GM10266 (cell line): ENCODE data around the gene RHBDD1.
A peak's percentile ranks its signal among the peaks of the same experiment; 100 is the strongest.

ENCODE experiments used
- DNase-seq: peaks from one replicate; pipeline ENCODE4 v3.0.0; 2012; ENCODE audit errors: extremely low spot score
- CTCF ChIP-seq: IDR thresholded peaks from 2 replicates; pipeline ENCODE4 v1.5.1; 2012; ENCODE audit warnings: mild to moderate bottlenecking, low read depth; ENCODE audit not compliant: control insufficient read depth, insufficient read depth; ENCODE audit errors: missing control alignments

RHBDD1 gene

GRCh38 chr2:226791487-226792081, 44.3 kb upstream of the RHBDD1 start:
- TF ChIP-seq CTCF = peak; percentile 33
- DNase-seq = peak; percentile 99

- DNase-seq = no peak
- no peak for TF ChIP-seq CTCF
These were observed 43.5 kb upstream of the RHBDD1 start for GRCh38 chr2:226792155-226792881.

GRCh38 chr2:226793646-226794045, 42.2 kb upstream of the RHBDD1 start:
- no peak for DNase-seq
- TF ChIP-seq CTCF = no peak

- no peak for DNase-seq
- TF ChIP-seq CTCF = no peak
These were observed 41.6 kb upstream of the RHBDD1 start for GRCh38 chr2:226794196-226794661.

GRCh38 chr2:226794751-226795171, 41.1 kb upstream of the RHBDD1 start:
- no peak for DNase-seq
- no peak for TF ChIP-seq CTCF

- no peak for DNase-seq
- TF ChIP-seq CTCF = no peak
These were observed 40.4 kb upstream of the RHBDD1 start for GRCh38 chr2:226795281-226796011.
